ENCODE data around the gene CNTNAP4.

DNA sequence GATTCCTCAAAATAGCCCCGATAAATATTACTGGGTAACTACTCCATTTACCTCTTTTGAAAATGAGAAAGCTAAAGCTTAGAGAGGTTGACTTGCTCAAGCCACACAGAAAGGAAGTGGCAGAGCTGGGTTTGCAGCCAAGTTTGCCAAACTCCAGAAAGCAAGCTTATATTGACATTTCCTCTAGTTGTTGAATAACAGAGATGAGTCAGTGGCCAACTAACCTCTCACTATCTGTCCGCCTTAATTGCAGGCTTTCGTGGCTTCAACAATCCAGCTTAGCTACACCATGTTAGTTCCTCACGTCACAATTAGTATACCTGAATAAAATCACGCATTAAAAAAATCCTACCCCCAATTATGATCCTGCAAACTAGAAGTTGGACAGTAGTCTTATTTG lies 151.7 kb downstream of the CNTNAP4 start:
- TF ChIP-seq ZFP3 (CRISPR knock-in tag; IDR thresholded peaks at IDR 0.05) (no peak), PPARA (CRISPR knock-in tag; IDR thresholded peaks at IDR 0.05; ENCODE audit: borderline replicate concordance) (no peak), BACH2 (CRISPR knock-in tag; IDR thresholded peaks at IDR 0.05; ENCODE audit: borderline replicate concordance) (no peak), ZNF70 (CRISPR knock-in tag; IDR thresholded peaks at IDR 0.05) (no peak), ZC3H10 (CRISPR knock-in tag; IDR thresholded peaks at IDR 0.05) (no peak), GLIS3 (CRISPR knock-in tag; IDR thresholded peaks at IDR 0.05) (no peak)
- TF ChIP-seq, protein P1, sequence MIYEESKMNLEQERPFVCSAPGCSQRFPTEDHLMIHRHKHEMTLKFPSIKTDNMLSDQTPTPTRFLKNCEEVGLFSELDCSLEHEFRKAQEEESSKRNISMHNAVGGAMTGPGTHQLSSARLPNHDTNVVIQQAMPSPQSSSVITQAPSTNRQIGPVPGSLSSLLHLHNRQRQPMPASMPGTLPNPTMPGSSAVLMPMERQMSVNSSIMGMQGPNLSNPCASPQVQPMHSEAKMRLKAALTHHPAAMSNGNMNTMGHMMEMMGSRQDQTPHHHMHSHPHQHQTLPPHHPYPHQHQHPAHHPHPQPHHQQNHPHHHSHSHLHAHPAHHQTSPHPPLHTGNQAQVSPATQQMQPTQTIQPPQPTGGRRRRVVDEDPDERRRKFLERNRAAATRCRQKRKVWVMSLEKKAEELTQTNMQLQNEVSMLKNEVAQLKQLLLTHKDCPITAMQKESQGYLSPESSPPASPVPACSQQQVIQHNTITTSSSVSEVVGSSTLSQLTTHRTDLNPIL (CRISPR knock-in tag; IDR thresholded peaks at IDR 0.05; ENCODE audit: low read depth), result no peak
- TF ChIP-seq, protein P2, sequence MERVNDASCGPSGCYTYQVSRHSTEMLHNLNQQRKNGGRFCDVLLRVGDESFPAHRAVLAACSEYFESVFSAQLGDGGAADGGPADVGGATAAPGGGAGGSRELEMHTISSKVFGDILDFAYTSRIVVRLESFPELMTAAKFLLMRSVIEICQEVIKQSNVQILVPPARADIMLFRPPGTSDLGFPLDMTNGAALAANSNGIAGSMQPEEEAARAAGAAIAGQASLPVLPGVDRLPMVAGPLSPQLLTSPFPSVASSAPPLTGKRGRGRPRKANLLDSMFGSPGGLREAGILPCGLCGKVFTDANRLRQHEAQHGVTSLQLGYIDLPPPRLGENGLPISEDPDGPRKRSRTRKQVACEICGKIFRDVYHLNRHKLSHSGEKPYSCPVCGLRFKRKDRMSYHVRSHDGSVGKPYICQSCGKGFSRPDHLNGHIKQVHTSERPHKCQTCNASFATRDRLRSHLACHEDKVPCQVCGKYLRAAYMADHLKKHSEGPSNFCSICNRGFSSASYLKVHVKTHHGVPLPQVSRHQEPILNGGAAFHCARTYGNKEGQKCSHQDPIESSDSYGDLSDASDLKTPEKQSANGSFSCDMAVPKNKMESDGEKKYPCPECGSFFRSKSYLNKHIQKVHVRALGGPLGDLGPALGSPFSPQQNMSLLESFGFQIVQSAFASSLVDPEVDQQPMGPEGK (CRISPR knock-in tag; IDR thresholded peaks at IDR 0.05; ENCODE audit: borderline replicate concordance), result no peak

All from SK-N-SH treated with all-trans-retinoic acid at 6 μM for 48 hours (cell line).